Measurements from ENCODE around the gene OR13G1.
A peak's percentile ranks its signal among the peaks of the same experiment; 100 is the strongest.
"Not testable (repeated sequence)": the region's sequence is repeated elsewhere in the genome, so short reads cannot be mapped to it uniquely, and the experiment has no call there.

Gene OR13G1, protein sequence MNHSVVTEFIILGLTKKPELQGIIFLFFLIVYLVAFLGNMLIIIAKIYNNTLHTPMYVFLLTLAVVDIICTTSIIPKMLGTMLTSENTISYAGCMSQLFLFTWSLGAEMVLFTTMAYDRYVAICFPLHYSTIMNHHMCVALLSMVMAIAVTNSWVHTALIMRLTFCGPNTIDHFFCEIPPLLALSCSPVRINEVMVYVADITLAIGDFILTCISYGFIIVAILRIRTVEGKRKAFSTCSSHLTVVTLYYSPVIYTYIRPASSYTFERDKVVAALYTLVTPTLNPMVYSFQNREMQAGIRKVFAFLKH

DNA sequence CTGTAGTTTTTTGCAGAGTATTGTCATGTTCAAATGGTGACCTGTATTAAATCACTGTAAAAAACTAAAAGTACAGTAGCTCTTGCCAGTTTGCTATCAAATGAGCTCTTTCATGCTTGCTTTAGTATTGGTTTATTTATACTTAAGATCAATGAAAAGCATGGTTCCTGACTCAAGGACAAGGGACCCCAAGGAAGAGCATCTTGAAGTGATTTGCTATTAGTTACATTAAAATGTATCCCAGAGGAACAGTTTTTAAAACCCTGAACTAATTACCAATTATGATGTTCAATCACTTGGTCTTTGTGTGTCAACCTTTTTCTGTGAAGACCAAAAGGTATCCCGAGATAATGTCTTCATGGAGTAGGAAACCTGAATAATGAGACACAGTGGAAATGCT lies at the start of gene OR13G1:
OR13G1 (minus strand) TSS at position 101 of the 400 bp plus-strand sequence. CDS start 6,698 bp downstream, outside the sequence.
- no peak for DNase-seq (ENCODE audit: extremely low read depth in 1 of 2, low read depth in 1 of 2)

- DNase-seq (ENCODE audit: extremely low read depth in 1 of 2, low read depth in 1 of 2): no peak
Observed at GRCh38 chr1:247721222-247721621, 41.7 kb upstream of the OR13G1 start.

GRCh38 chr1:247716546-247716945 lies 37.0 kb upstream of the OR13G1 start, which contains the start of gene OR6F1:
OR6F1 (minus strand) TSS chr1:247716646; CDS start chr1:247712755, 3,891 bp downstream.
- no peak for DNase-seq (ENCODE audit: extremely low read depth in 1 of 2, low read depth in 1 of 2)

- DNase-seq (ENCODE audit: extremely low read depth in 1 of 2, low read depth in 1 of 2): no peak
Observed at GRCh38 chr1:247713753-247714152, 34.2 kb upstream of the OR13G1 start.

DNA sequence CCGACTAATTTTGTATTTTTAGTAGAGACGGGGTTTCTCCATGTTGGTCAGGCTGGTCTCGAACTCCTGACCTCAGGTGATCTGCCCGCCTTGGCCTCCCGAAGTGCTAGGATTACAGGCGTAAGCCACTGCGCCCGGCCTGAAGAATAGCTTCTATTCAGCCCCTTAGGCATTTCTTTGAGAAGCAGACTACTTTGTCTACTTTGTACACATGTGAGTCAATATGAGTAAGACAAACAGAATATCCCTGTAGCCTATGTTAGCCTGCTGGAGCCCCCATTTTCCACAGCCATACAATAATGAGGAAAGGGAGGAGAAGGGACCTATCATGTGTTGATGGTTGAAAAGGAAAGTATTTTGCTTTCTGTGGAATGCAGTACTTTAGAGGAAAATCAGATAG lies 31.1 kb upstream of the OR13G1 start:
- not testable (repeated sequence) for DNase-seq (ENCODE audit: extremely low read depth in 1 of 2, low read depth in 1 of 2)

- DNase-seq (ENCODE audit: extremely low read depth in 1 of 2, low read depth in 1 of 2): no peak
Observed at GRCh38 chr1:247701338-247701737, 21.8 kb upstream of the OR13G1 start.

GRCh38 chr1:247681288-247681897 lies 1.9 kb upstream of the OR13G1 start:
- peak in 1 of 2 donors; percentile 5 for DNase-seq (ENCODE audit: extremely low read depth in 1 of 2, low read depth in 1 of 2)

DNA sequence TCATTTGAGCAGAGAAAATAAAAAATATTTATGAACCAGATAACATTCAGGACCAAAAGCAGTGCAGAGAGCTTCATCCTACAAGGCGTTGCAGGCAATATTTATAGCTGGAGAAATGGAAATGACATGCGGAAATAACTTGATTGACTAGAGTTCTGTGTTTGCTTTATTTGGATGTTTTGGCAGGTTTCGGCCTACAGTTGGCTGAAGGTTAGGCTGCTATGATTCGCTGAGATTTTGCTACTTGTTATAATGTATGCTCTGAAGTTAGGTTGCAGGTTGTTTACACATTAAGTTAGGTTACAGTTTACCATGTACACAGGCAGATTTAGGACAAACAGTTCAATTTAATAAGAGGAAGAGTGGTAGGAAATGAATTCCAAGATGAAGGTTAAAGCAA lies 632 bp upstream of the OR13G1 start:
- no peak for DNase-seq (ENCODE audit: extremely low read depth in 1 of 2, low read depth in 1 of 2)

- DNase-seq (ENCODE audit: extremely low read depth in 1 of 2, low read depth in 1 of 2): no peak
Observed at GRCh38 chr1:247669225-247669624, 10.3 kb downstream of the OR13G1 start.

DNA sequence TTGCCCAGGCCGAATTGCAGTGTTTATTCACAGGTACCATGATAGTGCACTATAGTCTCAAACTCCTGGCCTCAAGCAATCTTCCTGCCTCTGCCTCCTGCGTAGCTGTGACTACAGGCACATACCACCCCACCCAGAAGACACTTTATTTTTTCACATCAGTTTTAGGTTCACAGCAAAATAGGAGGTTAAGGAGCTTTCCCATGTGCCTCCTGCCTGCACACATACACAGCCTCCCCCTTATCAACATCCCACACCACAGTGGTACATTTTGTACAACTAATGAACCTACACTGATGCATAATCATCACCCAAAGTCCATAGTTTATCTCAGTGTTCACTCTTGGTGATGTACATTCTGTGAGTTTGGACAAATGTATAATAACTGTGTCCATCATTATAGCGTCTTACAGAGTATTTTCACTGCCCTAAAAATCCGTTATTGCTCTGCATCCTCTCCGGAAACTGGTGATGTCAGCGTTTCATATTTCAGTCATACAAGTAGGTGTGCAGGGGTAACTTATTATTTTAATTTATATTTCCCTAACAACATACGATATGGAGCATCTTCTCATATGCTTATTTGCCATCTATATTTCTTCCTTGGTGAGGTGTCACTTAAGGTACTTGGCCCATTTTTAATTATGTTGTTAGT lies 23.2 kb downstream of the OR13G1 start:
- no peak for DNase-seq (ENCODE audit: extremely low read depth in 1 of 2, low read depth in 1 of 2)

DNA sequence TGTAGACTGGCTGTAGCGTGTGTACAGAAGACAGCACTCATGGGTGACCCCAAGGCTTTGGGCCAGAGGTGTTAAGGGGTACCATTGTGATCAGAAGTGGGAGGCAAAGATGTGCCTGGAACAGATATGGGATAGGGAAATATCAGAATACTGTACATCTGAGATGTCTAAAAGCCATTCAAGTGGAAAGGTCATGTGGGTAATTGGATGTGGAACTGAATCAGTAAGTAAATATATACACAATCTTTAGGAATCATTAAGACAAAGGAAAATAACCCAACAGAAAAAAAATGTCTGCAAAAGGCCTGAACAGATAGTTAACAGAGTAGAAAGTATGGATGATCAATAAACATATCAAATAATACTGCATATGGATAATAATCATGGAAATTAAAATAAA lies 26.5 kb downstream of the OR13G1 start:
- no peak for DNase-seq (ENCODE audit: extremely low read depth in 1 of 2, low read depth in 1 of 2)

DNA sequence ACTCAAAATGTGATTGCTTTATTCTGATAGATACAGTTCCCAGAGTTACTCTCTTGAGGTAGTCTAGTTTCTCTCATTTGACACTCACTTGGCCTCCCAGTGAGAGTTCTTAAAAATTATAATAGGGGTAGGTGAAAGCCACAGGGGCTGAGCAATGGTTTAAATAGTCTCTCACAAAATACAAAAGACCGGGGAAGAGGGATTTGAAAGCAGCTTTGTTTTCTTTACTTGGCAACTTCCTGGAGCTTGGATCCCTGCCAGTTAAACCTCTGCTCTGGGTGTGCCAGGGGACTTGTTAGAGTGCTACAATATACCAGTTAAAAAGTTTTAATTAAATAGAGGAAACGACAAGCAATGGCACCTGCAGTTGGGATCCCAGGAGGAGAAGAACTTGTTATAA lies 31.7 kb downstream of the OR13G1 start:
- DNase-seq (ENCODE audit: extremely low read depth in 1 of 2, low read depth in 1 of 2): no peak

DNA sequence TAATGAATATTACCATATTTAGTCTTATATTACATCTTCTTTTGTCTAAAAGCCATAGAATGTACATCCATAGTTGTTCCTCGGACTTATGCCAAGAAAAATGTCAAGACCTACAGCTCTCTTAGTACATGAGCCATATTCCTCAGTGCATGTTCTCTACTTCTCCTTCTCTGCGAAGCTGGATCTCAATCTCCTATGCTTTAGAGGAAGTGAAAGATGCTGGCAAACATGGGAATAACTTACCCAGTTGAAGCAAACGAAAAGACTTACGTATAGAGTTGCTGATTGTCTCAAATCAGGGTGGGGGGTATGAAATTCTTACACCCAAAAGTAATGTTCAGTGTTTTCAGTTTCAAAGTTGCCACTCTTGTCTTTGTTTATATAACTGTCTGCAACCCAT lies 32.7 kb downstream of the OR13G1 start:
- DNase-seq (ENCODE audit: extremely low read depth in 1 of 2, low read depth in 1 of 2): no peak

- no peak for DNase-seq (ENCODE audit: extremely low read depth in 1 of 2, low read depth in 1 of 2)
Observed at GRCh38 chr1:247642742-247643141, 36.8 kb downstream of the OR13G1 start.

- DNase-seq (ENCODE audit: extremely low read depth in 1 of 2, low read depth in 1 of 2): peak; percentile 15 to 28
Observed at GRCh38 chr1:247639381-247639981, 40.1 kb downstream of the OR13G1 start.

- DNase-seq (ENCODE audit: extremely low read depth in 1 of 2, low read depth in 1 of 2): no peak
Observed at GRCh38 chr1:247638781-247639180, 40.8 kb downstream of the OR13G1 start.

- no peak for DNase-seq (ENCODE audit: extremely low read depth in 1 of 2, low read depth in 1 of 2)
Observed at GRCh38 chr1:247638011-247638410, 41.5 kb downstream of the OR13G1 start.

DNA sequence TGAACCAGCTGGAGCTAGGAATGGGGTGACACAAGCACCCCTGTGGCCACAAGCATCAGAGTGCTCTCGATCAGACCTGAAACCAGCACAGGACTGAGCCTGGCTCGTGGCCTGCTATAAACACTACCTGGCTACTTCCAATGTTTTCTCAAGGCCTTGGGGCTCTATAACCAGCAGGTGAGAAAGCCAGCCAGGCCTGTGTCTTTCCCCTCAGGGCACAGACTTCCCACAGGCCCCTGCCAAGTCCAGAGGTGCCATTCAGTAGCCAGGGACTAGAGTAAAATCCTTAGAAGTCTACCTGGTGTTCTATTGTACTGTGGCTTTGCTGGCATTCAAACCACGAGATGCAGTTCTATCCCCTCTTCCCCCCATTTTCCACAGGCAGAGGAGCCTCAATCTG lies 51.6 kb downstream of the OR13G1 start:
- no peak for DNase-seq (ENCODE audit: extremely low read depth in 1 of 2, low read depth in 1 of 2)

Measured in stimulated activated CD8-positive, alpha-beta memory T cell treated with anti-CD3 and anti-CD28 coated beads, Interleukin-7, amount 100 ng/mL, for 48 hours (primary cell).